Mucosa of descending colon (tissue), 3 donors: Measurements from ENCODE around the gene PKDCC. TPM values are rescaled to one million over a fixed set of nuclear protein-coding genes. Genes with fewer than 3 reads are reported as not detected.

Experiments used
- ATAC-seq: fragments of 200-7000 bp; cut with Tn5 transposase; one replicate; pipeline ENCODE4 v1.9.1; 2020; ENCODE audit warnings: mild to moderate bottlenecking, moderate library complexity
- DNase-seq, 3 donors: peaks; one replicate each; pipeline ENCODE4 v3.0.0-alpha.2; 2020
- H3K36me3 ChIP-seq: fragments of 200-600 bp; one replicate; pipeline ENCODE4 v1.8.0; 2021; ENCODE audit warnings: low read depth, mild to moderate bottlenecking
- H3K4me1 ChIP-seq: fragments of 200-600 bp; one replicate; pipeline ENCODE4 v1.8.0; 2021; ENCODE audit warnings: low read depth, mild to moderate bottlenecking
- H3K4me3 ChIP-seq: fragments of 200-600 bp; one replicate; pipeline ENCODE4 v1.8.0; 2021; ENCODE audit warnings: mild to moderate bottlenecking
- H3K9me3 ChIP-seq: fragments of 200-600 bp; one replicate; pipeline ENCODE4 v1.8.0; 2021; ENCODE audit warnings: mild to moderate bottlenecking
- CTCF ChIP-seq: fragments of 200-600 bp; IDR thresholded peaks from one replicate; pipeline ENCODE4 v1.8.0; 2022; ENCODE audit warnings: antibody characterized with exemption, mild to moderate bottlenecking
- intact Hi-C, 2 donors: fragments of 100-400 bp; cut with DNase I in 1 of 2; cut with micrococcal nuclease in 1 of 2; formaldehyde crosslinking; loops; one replicate each; pipeline versions ENCODE4 v1.11.0 to v1.11.1; 2022; cut with DNase I, micrococcal nuclease
- total RNA-seq, 3 donors: library from RNA; stranded (reverse); fragmentation: NEBNext Ultra II Directional in 2 of 3; extraction: Animal tissue kit (Norgen Biotek cat#: 25700) in 2 of 3; gene quantifications; one replicate each; pipeline versions ENCODE4 v1.2.1 to v1.2.4, GENCODE V29; 2021 to 2023
- donor health status: DM: no; HTN: no; CAD: no; lungs with moderate emphysema.
- donor health status: DM: no; HTN: no; CAD: no.
- donor health status: DM: no; HTN: yes; CAD: no.

The PKDCC gene
- total RNA-seq, 3 donors from 2014 or later = 79.3 to 88.8 (median 80.7) TPM

- intact Hi-C loops = loop anchor here (5.0 to 10.0 kb wide), 3 partner anchors 136 to 226 kb away; no protein-coding TSS in a partner anchor
- no peak for DNase-seq
- Histone ChIP-seq H3K4me1 (peaks cover 5% of the 10 kb centered on the region), H3K36me3 (no peaks in the 10 kb centered on the region), H3K4me3 (no peak overlapping the region), H3K9me3 (no peaks in the 10 kb centered on the region)
- peak; percentile 2 for ATAC-seq
- no peak for TF ChIP-seq CTCF
Measured at GRCh38 chr2:42098571-42099437, 51.0 kb downstream of the PKDCC start.

- H3K9me3 ChIP-seq = no peaks in the 10 kb centered on the region
- no peak for ATAC-seq
- no peak overlapping the region for H3K4me3 ChIP-seq
- intact Hi-C loops = loop anchor here (5.0 to 10.0 kb wide), 3 partner anchors 135 to 225 kb away; no protein-coding TSS in a partner anchor
- DNase-seq = no peak
- H3K36me3 ChIP-seq = no peaks in the 10 kb centered on the region
- H3K4me1 ChIP-seq = peaks cover 5% of the 10 kb centered on the region
- no peak for TF ChIP-seq CTCF
Measured at GRCh38 chr2:42099438-42100173, 51.8 kb downstream of the PKDCC start.

- no peak overlapping the region for H3K4me3 ChIP-seq
- peaks cover 5% of the 10 kb centered on the region for H3K4me1 ChIP-seq
- H3K36me3 ChIP-seq = no peaks in the 10 kb centered on the region
- TF ChIP-seq CTCF = no peak
- DNase-seq (no peak), ATAC-seq (no peak)
- intact Hi-C loops = no loop called here
- no peaks in the 10 kb centered on the region for H3K9me3 ChIP-seq
Measured at GRCh38 chr2:42100683-42101205, 52.9 kb downstream of the PKDCC start.

- TF ChIP-seq CTCF = no peak
- Histone ChIP-seq H3K4me3 (no peak overlapping the region), H3K4me1 (peaks cover 5% of the 10 kb centered on the region), H3K9me3 (no peaks in the 10 kb centered on the region), H3K36me3 (no peaks in the 10 kb centered on the region)
- DNase-seq = peak; percentile 71 to 84 (median 82)
- ATAC-seq = peak; percentile 71
- intact Hi-C loops = no loop called here
Measured at GRCh38 chr2:42101206-42102023, 53.6 kb downstream of the PKDCC start.

- intact Hi-C loops = no loop called here
- peak; percentile 66 to 91 (median 80) for DNase-seq
- TF ChIP-seq CTCF = no peak
- H3K36me3 ChIP-seq = no peaks in the 10 kb centered on the region
- H3K9me3 ChIP-seq = no peaks in the 10 kb centered on the region
- ATAC-seq = peak; percentile 57
- no peak overlapping the region for H3K4me3 ChIP-seq
- peaks cover 5% of the 10 kb centered on the region for H3K4me1 ChIP-seq
Measured at GRCh38 chr2:42102024-42102590, 54.3 kb downstream of the PKDCC start.
